ENCODE results near the gene SMIM1.

Gene SMIM1

DNA sequence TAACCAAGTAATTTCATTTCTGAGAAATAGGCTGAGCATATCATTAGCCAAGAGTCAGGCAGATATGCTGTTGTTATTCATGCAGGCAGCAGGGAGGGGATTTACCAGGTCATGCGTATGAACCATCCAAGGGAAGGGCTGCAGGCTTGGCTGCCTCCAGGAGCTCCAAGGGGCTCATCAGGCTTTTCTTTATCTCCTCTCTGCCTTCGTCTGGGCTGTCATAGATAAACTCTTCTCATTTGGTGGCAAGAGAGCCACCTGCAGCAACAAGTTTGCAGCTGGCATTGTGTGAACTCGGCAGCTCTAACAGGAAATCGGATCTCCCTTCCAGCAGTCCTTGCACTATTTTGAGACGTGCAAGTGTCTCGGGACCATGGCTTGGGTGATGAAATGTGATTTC lies 12.8 kb upstream of the SMIM1 start:
- DNase-seq, result no peak

DNA sequence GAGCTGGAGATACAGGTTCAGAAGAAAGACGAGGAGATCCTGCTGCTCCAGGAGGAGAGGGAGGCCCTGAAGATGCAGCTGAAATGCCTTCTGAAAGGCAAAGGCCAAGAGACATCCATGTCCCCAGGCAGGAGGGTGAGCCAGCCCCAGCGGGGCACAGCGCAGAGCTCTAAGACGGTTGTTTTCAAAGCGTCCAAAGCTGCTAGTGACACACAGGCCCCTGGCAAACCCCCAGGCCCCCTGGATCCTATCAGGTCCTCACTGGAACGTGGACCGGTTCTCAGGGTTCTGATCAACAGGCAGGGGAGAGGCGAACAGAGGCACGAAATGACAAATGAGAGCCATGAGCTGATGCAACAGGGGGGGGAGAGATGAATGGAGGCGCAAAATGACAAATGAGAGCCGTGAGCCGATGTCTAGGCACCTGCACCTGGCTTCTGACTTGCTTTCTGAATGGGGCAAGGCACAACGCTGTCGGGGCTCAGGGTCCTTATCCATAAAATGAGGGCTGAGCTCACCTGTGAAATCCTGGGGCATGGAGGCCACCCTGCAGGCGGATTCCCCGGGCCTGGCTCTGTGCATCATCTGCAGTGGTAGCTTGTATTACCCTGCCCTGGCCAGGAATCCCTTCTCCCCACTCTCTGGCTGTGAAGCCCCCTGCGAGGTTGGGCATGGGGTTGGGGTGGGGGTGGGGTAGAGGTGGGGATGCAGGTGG lies 11.1 kb upstream of the SMIM1 start:
- DNase-seq, result no peak

DNA sequence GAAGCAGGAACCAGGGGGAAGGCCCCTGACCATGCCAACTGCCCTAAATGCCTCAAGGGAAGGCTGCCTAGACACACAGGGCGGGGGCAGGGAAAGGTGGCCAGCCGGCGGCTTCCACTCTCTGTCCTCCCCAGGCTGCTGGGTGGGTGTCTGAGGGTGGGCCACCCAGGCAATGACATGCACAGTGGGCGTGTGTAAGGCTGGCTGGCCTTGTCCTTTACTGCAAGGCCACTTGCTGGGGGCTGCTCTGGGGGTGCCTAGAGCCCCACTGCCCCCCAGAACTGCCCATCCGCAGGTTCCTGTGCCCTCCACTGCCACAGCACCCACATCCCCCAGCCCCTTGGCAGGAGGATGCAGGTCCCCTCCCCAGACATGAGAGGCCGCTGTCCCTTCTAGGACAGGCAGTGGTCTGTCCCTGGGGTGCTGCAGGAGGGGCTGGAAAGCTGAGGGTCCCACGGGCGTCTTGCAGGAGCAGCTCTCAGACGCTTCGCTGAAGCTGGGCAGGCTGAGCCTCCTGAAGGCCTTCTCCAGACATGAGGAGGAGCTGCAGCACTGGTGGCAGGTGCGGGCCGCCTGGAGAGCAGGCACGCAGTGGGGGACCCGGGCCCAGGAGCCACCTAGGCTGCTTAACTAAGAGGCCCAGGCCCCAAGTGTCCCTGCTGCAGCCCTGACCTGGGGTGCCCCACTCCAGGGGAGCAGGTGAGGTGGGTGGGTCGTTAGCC lies 10.2 kb upstream of the SMIM1 start:
- no peak for DNase-seq

DNA sequence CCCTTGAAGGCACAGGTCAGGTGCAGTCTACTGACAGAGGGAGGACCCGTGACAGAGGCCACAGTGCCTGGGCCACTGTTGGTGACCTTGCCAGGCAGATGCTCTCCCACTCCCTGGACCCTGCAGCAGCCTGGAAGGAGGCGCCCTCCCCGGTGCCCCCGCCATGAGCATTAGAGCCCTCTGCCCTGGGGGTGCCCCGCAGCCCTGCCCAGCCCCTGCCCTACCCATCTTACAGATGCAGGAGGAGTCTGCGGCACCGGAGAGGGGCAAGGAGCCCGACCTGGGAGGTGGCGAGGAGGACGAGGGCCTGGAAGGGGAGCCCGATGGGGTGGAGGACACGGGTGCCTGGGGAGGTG lies 9.7 kb upstream of the SMIM1 start:
- DNase-seq, result no peak

DNA sequence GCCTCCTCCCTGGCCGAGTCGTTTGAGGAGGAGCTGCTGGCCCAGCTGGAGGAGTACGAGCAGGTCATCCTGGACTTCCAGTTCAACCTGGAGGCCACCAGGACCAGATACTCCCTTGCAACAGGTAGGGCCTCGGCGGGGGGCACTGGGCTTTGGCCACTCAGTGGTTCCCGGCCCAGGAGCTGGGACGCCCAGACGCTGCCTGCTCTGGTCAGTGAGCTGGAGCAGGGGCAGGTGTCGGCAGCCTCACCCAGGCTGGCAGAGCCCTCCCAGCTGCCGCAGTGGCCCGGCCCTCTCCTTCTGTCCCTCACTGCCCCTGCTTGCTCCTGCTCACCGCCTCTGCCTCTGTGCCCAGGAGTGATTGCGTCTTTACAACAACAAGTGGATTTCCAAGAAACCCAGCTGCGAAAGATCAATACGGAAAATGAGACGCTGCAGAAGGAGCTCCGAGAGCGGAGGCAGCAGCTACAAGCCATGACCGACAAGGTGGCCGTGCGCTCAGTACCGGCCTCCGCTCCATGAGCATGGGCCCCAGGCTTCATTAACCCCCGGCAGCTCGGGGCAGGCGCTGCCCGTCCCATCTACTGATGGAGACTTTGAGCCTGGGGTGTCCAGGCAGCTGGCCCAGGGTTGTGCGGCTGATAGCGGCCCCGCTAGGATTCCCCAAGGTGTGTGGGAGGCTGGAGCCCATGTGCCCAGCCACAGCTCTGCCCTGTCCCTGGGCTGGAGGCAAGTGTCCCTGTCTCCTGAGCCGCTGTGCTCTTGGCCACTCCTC lies 9.0 kb upstream of the SMIM1 start:
- DNase-seq, result no peak

GRCh38 chr1:3767328-3767925 lies 5.1 kb upstream of the SMIM1 start:
- no peak for DNase-seq

DNA sequence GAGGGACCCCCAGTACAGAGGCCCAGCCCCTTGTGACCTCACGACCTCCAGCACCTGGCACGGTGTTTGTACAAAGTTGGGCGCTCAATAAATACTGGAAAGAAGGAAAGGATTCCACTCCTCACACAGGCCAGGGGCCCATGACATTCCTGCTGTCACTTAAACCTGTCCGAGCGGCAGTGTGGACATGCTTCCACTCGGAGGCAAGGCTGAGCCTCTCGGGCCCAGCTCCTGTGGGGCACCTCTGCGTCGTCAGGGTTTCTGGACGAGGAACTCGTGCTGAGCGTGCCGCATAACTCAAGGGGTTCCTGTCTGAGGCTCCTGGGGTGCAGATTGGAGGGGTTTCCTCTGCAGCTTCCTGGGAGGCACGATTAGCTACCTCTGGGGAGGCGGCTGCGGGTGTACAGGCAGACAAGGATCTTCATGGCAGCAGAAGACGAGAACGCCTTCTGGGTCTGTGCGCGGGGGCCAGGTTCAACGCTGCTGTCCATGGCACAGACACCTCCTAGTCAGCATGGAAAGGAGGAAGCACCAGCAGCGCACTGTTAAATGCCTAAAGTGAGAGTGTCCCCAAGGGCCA lies 3.6 kb upstream of the SMIM1 start:
- DNase-seq, result no peak

- DNase-seq, result no peak
Measured at GRCh38 chr1:3770047-3770765, 2.3 kb upstream of the SMIM1 start.

GRCh38 chr1:3771108-3772026 lies 1.2 kb upstream of the SMIM1 start:
- no peak for DNase-seq

- DNase-seq, result peak; percentile 69
Measured at GRCh38 chr1:3772027-3772714, 378 bp upstream of the SMIM1 start.

DNA sequence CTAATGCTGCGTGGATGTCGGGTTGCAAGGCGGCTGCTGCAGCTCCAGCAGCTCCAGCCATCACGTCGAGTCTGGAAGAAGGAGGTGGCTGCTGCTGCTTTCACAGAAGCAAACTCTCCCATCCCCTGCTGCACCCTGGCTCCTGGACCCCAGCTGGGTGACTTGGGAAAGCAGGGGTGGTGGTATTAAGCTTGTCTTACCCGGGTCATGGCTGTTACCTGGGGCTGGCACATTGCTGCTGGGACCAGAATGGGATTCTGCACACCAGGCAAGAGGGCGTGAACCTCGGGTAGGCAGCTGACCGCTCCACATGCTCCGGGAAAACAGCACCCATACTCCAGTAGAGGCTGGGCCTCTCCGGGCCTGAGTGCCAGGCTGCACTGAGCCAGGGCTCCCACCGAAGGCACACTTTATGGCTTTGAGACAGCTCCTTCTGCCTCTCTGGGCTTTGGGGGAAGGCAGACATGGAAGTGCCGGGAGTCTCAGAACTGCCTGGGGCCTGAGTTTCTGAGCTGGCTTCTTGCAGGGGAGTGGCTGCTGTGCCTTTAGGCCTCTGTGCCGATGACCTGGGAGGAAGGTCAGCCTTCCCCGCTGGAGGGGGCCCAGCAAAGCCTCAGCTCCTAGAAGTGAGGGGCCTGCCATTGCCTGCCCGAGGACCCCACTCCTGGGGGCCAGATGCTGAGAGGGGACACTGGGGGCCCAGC lies 1.2 kb downstream of the SMIM1 start:
- DNase-seq, result no peak

DNA sequence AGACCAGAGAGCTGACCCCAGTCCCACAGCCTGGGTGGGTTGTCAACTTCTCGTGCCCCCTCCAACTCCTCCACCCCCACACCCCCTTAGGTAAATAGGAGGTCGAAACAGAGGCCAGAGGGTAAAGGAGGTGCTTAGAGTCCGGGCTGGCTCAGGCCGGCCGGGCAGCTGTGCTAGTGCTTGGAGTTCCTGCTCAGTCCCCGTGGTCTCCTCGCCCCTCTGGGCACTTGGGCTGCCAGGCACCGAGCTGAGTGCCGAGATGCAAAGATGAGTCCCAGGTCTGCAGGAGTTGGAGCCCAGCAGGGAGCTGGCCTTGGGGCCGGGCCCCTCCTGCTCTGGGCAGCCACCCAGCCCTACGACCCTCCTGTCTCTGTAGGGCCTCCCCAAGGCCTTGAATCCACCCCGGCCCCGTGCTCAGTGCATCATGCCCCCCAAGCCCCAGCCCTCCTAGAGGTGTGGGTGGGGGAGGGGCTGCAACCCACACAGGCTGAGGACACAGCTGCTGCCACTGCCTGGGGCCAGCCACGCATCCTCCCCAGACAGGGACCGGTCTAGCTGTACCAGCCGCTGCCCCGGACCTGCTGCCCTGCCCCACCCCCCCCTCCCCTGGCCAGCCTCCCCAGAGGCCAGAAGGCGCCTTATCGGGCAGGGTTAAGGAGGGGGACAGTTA lies 1.9 kb downstream of the SMIM1 start:
- DNase-seq, result no peak

- DNase-seq, result no peak
Measured at GRCh38 chr1:3774946-3775489, 2.5 kb downstream of the SMIM1 start.

DNA sequence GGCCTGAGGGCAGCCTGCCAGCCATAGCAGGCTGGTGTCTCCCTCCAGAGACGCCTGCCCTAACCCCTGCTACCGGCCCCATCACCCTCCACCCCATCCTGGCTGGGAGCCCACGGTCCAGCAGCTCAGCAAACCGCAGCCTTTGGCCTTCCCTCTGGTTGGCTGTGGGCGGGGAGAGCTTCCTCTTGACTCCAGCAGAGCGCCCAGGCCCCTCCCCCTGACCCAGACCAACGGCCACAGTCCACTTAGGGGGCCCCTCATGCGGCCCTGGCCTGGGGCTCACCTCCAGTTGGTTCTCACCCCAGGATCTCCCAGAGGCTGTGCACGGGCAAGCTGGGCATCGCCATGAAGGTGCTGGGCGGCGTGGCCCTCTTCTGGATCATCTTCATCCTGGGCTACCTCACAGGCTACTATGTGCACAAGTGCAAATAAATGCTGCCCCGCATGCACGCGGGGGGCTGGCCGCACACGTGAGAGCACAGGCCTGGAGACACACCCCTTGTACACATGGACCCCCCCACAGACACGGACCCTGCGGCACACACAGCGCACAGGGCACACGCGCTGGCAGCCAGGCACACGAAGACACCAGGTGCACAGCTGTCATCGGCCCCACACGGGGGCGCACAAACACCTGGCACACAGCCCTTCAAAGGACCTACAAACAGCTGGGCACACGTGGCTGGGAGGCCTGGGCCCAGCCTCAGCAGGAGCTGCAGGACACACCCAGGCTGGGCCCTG lies 3.1 kb downstream of the SMIM1 start:
- peak; percentile 65 for DNase-seq

DNA sequence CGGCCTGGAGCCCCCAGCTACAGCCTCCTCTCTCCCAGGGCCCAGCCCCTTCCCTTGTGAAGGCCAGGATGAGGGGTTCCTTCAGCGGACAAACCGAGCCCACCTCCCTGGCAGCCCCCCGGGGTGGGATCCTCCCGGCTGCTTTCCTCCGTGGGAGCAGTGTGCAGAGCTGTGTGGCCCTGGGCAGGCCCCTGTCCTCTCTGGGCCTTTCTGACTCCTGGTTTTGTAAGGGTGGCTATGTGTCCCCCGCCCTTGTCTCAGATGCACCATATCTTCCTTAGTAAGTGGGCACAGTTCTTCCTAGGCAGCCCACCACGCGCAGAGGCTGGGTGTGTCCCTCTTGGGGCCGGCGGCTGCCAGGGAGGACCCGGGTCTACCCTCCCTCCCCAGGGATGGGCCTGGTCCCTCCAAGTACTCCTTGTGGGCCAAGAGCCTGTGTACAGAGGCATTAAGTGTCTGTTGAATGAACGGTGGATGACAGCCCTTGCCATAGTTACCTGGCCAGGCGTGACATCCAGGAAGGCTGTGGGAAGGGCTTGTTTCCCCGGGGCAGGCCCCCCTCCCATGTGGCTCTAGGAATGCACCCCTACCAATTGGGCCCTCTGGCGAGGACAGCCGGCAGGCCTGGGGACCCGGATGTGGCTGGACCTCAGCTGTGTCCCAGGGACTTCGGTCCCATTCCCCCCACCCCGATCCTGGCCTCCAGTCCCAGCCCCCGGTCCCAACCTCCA lies 3.8 kb downstream of the SMIM1 start:
- DNase-seq, result no peak

GRCh38 chr1:3777078-3777547 lies 4.6 kb downstream of the SMIM1 start:
- DNase-seq, result no peak

Data from inflammatory macrophage treated with lipopolysaccharide for 4 hours (primary cell).